Endothelial cell of umbilical vein (primary cell): ENCODE data around the gene MID1IP1. TPM values are rescaled to one million over a fixed set of nuclear protein-coding genes. Genes with fewer than 3 reads are reported as not detected.

Experiments used
- BruUV-seq: library from RNA; stranded (reverse); fragments of 400-500 nt; replicated peaks from 2 replicates; lab custom pipeline; 2021; lab: Mats Ljungman, UMichigan
- CTCF ChIA-PET: fragments of 300-600, 350-600 bp; sonication (Branson Sonifier 250); formaldehyde crosslinking; loops from one replicate; lab custom pipeline; 2021; ENCODE audit warnings: antibody characterized with exemption, inconsistent platforms; lab: Charles Lee
- POLR2A ChIA-PET: fragments of 300-600, 350-600 bp; sonication (Branson Sonifier 250); formaldehyde crosslinking; loops from one replicate; lab custom pipeline; 2021; ENCODE audit warnings: antibody characterized with exemption, inconsistent platforms; lab: Charles Lee
- DNase-seq: peaks from one replicate; pipeline ENCODE4 v3.0.0-alpha.2; 2011; ENCODE audit warnings: low read depth, low spot score
- FAIRE-seq: peaks from 2 replicates; lab custom pipeline; 2011; peaks lifted over from hg19 to GRCh38; lab: Jason Lieb, UNC
- H2AFZ ChIP-seq: 2 replicates; pipeline ENCODE4 v1.6.0; 2012; ENCODE audit warnings: low read depth, low read length, control low read depth, inconsistent platforms
- H3K27ac ChIP-seq: 2 replicates; pipeline ENCODE4 v1.5.1; 2011; ENCODE audit warnings: low read depth, mild to moderate bottlenecking, control low read depth, low read length, moderate library complexity; ENCODE audit not compliant: insufficient read depth
- H3K27me3 ChIP-seq, 2 experiments: 2 replicates each; pipeline versions ENCODE4 v1.6.0 to v1.6.1; 2011; ENCODE audit warnings: low read length in 2 of 2, mixed read lengths in 1 of 2; ENCODE audit not compliant: control insufficient read depth in 2 of 2, insufficient read depth in 2 of 2
- H3K36me3 ChIP-seq, 2 experiments: 2 replicates in 1 of 2; 3 replicates in 1 of 2; pipeline ENCODE4 v1.5.1; 2011; ENCODE audit warnings: low read length in 2 of 2, mild to moderate bottlenecking in 1 of 2, moderate library complexity in 1 of 2; ENCODE audit not compliant: control insufficient read depth in 2 of 2, insufficient read depth in 2 of 2; ENCODE audit errors: extremely low read depth in 1 of 2
- H3K4me1 ChIP-seq: 3 replicates; pipeline ENCODE4 v1.5.1; 2011; ENCODE audit warnings: mild to moderate bottlenecking, low read length; ENCODE audit not compliant: control insufficient read depth, insufficient read depth; ENCODE audit errors: extremely low read depth
- H3K4me2 ChIP-seq: 2 replicates; pipeline ENCODE4 v1.6.1; 2011; ENCODE audit warnings: low read length, control low read depth, mixed read lengths; ENCODE audit not compliant: insufficient read depth
- H3K4me3 ChIP-seq, 3 experiments: fragments of 200-600 bp in 1 of 3; sonication (generic), shearing (Covaris generic) in 1 of 3; replicated peaks in 1 of 3; 2 replicates each; pipeline ENCODE4 v1.5.1; 2011 to 2016; ENCODE audit warnings: control low read depth in 3 of 3, low read length in 3 of 3, mild to moderate bottlenecking in 2 of 3, inconsistent platforms in 1 of 3, low read depth in 1 of 3, moderate library complexity in 1 of 3; ENCODE audit not compliant: insufficient read depth in 1 of 3
- H3K79me2 ChIP-seq: 2 replicates; pipeline ENCODE4 v1.6.0; 2012; ENCODE audit warnings: low read length, inconsistent platforms; ENCODE audit not compliant: control insufficient read depth, insufficient read depth
- H3K9ac ChIP-seq: replicated peaks from 2 replicates; pipeline ENCODE3; 2011; ENCODE audit warnings: low read length, control low read depth; ENCODE audit not compliant: insufficient read depth; ENCODE audit errors: extremely low read depth
- H3K9me1 ChIP-seq: replicated peaks from 3 replicates; pipeline ENCODE4 v1.6.0; 2011; ENCODE audit warnings: mild to moderate bottlenecking, low read length; ENCODE audit not compliant: control insufficient read depth, insufficient read depth; ENCODE audit errors: extremely low read depth
- H3K9me3 ChIP-seq: replicated peaks from 2 replicates; pipeline ENCODE4 v1.5.1; 2012; ENCODE audit warnings: low read length, inconsistent platforms; ENCODE audit not compliant: control insufficient read depth, insufficient read depth
- H4K20me1 ChIP-seq: replicated peaks from 2 replicates; pipeline ENCODE3; 2011; ENCODE audit warnings: mild to moderate bottlenecking, low read length; ENCODE audit not compliant: control insufficient read depth, insufficient read depth; ENCODE audit errors: extremely low read depth
- CTCF ChIP-seq, 2 donors: IDR thresholded peaks; 1 replicate in 1 of 2; 2 replicates in 1 of 2; pipeline ENCODE4 v1.5.1; 2011; ENCODE audit warnings: low read length in 2 of 2, mild to moderate bottlenecking in 2 of 2, moderate library complexity in 2 of 2, control low read depth in 1 of 2, inconsistent platforms in 1 of 2, low read depth in 1 of 2; ENCODE audit not compliant: insufficient read depth in 1 of 2; ENCODE audit errors: extremely low read depth in 1 of 2
- EZH2 ChIP-seq: IDR thresholded peaks from 2 replicates; pipeline ENCODE4 v1.6.1; 2012; ENCODE audit warnings: borderline replicate concordance, low read depth, mild to moderate bottlenecking, moderate library complexity, low read length, inconsistent platforms; ENCODE audit not compliant: severe bottlenecking
- FOS ChIP-seq: IDR thresholded peaks from 2 replicates; pipeline ENCODE4 v1.6.1; 2011; ENCODE audit warnings: mild to moderate bottlenecking, low read length, moderate library complexity, borderline replicate concordance; ENCODE audit not compliant: insufficient read depth
- GATA2 ChIP-seq: IDR thresholded peaks from 2 replicates; pipeline ENCODE4 v1.7.0; 2011; ENCODE audit warnings: low read depth, mild to moderate bottlenecking, moderate library complexity, mixed read lengths, low read length; ENCODE audit not compliant: insufficient read length, insufficient read depth
- JUN ChIP-seq: IDR thresholded peaks from 2 replicates; pipeline ENCODE4 v1.6.1; 2011; ENCODE audit warnings: borderline replicate concordance, low read depth; ENCODE audit not compliant: insufficient read length, insufficient read depth
- MAX ChIP-seq: IDR thresholded peaks from 2 replicates; pipeline ENCODE4 v1.6.1; 2011; ENCODE audit not compliant: insufficient read depth, insufficient read length
- MYC ChIP-seq: IDR thresholded peaks from one replicate; pipeline ENCODE4 v1.6.1; 2011; ENCODE audit warnings: mild to moderate bottlenecking, low read depth, low read length
- POLR2A ChIP-seq: IDR thresholded peaks from 2 replicates; pipeline ENCODE4 v1.6.1; 2012; ENCODE audit warnings: low read depth, mild to moderate bottlenecking, control low read depth, low read length
- POLR2AphosphoS5 ChIP-seq: IDR thresholded peaks from 2 replicates; pipeline ENCODE4 v1.6.1; 2012; ENCODE audit warnings: low read depth, mild to moderate bottlenecking, control low read depth, low read length, moderate library complexity; ENCODE audit not compliant: insufficient read depth
- dilution Hi-C: fragments of 300-500 bp; cut with MboI; formaldehyde crosslinking; loops from one replicate; pipeline ENCODE4 v1.15.0; 2019; ENCODE audit warnings: low sequenced_read_pairs; ENCODE audit not compliant: extremely low pct_ligation_motif_present
- intact Hi-C: fragments of 100-400 bp; cut with micrococcal nuclease; formaldehyde crosslinking; loops from one replicate; pipeline ENCODE4 v1.10.0; 2022
- polyA plus RNA-seq, 4 experiments: library from polyadenylated mRNA; depleted of rRNA in 3 of 4; stranded (reverse) in 3 of 4; unstranded in 1 of 4; fragments of >200 nt; gene quantifications; 2 replicates each; pipeline versions ENCODE4 v1.2.1 to v1.2.3, GENCODE V29; 2011 to 2012; ENCODE audit warnings: missing spikeins in 1 of 4
- total RNA-seq: library from RNA; stranded (reverse); gene quantifications from 2 replicates; pipeline ENCODE4 v1.2.3, GENCODE V29; 2021

The MID1IP1 gene
- total and polyA plus RNA-seq, 2 donors (not counting 3 experiments of a cell fraction or from before 2014, with no cell fraction given), result 23.2 to 25.1 TPM

GRCh38 chrX:38839944-38840343 is 38.7 kb downstream of the MID1IP1 start:
- H2AFZ ChIP-seq, result no peak overlapping the region
- FAIRE-seq, result no peak
- no peaks in the 10 kb centered on the region for H3K79me2 ChIP-seq
- ChIA-PET POLR2A (no interaction called here), CTCF (no interaction called here)
- H3K4me1 ChIP-seq, result no peaks in the 10 kb centered on the region
- H3K4me3 ChIP-seq, result no peak overlapping the region
- dilution Hi-C loops (no loop called here), intact Hi-C loops (no loop called here)
- H3K36me3 ChIP-seq, result no peaks in the 10 kb centered on the region
- H3K27me3 ChIP-seq, result peaks cover 0 to 2% of the 10 kb centered on the region in 2 experiments
- BruUV-seq, result no TSS peak
- no peak for DNase-seq
- TF ChIP-seq FOS (no peak), POLR2A (no peak), GATA2 (no peak), POLR2AphosphoS5 (no peak), EZH2 (no peak), MYC (no peak), MAX (no peak), CTCF (IDR thresholded peaks at IDR 0.05; ENCODE audit: extremely low read depth in 1 of 2, insufficient read depth in 1 of 2, low read depth in 1 of 2, low read length in 2 of 2) (no peak), JUN (no peak)
- H3K4me2 ChIP-seq, result no peak overlapping the region
- H3K9me3 ChIP-seq, result no peaks in the 10 kb centered on the region
- no peak overlapping the region for H3K9ac ChIP-seq
- no peak overlapping the region for H3K27ac ChIP-seq
- no peaks in the 10 kb centered on the region for H4K20me1 ChIP-seq
- no peaks in the 10 kb centered on the region for H3K9me1 ChIP-seq
